Iris pigment epithelial cell (primary cell): ENCODE data around the gene C19orf12.
A peak's percentile ranks its signal among the peaks of the same experiment; 100 is the strongest.
"Not testable (repeated sequence)": the region's sequence is repeated elsewhere in the genome, so short reads cannot be mapped to it uniquely, and the experiment has no call there.

Experiments used
- DNase-seq: peaks from one replicate; pipeline ENCODE4 v3.0.0-alpha.2; 2011; ENCODE audit warnings: low read depth

C19orf12 gene

DNA sequence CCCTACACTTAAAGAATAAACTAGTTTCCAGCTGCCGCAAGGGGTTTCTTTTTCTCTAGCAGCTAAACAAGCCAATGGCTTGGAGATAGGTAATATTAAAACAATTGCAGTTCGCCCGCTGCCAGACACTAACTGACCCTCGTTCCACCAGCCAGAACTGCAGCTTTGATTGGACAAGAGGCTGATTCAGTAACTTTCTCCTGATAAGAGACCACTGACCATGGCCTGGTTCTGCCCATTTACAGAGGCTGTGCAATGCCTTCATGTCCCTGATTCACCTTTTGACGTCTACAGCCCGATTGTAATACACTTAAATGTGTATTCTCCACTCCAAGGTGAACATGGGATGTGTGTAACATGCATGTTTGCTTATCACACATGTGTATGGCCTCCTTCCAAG, 12.8 kb upstream of the C19orf12 start:
- DNase-seq = no peak

DNA sequence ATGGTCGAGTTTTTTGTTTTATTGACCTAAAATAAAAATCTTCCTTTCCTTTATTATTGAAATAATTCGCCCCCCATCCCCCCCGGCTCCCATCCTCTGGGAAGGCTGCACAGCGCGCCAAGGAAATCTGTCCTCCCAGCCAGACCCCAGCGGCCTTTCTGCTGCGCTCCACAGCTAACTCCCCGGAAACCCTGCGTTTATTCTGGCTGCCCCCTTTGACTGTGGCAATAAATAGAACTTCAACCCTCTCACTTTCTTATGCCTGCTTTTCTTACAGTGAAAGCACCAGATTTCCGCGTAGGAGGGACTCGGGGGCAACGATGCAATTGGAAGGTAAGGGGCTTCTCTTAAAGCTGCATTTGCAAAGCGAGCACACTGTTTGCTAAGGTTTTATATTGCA, 9.7 kb upstream of the C19orf12 start:
- DNase-seq = no peak

DNA sequence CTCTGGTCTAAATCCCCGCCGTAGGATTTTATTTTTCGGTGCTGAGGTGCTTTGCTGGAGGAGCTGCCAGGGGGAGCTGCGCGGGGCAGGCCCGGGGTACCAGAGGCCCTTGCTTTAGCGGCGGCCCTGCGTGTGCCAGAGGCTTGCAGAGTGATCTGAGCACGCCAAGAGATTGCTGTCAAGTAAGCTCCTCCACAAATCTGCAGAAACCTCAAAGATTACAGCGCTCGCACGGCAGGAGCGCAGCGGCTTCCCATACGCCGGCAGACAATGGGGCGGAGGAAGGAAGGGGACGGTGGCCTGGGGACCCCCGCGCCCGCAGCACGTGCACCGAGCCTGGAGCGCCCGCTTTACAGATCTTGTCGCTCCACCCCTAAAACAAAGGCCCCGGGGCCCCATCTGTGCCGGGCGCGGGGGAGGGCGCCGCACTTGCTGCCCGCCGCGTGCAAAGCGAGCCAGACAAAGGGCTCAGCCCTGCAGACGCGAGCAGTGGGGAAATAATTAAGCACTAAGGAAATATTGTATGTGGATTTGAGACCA, 9.1 kb upstream of the C19orf12 start:
- peak; percentile 40 for DNase-seq

DNA sequence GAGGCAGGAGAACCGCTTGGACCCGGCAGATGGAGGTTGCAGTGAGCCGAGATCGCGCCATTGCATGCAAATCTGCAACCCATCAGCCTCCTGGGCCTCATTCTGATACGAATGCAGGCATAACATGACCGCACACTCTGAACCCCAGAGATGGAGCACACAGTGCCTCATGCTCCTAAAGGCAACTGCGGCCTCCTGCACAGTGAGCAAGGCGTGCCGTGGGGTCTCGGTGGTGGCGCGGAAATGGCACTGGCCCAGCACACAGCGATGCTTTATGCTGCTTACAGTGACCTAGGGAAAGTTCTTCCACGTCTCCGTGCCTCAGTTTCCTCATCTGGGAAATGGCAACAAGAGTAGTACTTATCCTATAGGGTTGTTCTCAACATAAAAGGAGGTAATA, 2.0 kb upstream of the C19orf12 start:
- DNase-seq = no peak

DNA sequence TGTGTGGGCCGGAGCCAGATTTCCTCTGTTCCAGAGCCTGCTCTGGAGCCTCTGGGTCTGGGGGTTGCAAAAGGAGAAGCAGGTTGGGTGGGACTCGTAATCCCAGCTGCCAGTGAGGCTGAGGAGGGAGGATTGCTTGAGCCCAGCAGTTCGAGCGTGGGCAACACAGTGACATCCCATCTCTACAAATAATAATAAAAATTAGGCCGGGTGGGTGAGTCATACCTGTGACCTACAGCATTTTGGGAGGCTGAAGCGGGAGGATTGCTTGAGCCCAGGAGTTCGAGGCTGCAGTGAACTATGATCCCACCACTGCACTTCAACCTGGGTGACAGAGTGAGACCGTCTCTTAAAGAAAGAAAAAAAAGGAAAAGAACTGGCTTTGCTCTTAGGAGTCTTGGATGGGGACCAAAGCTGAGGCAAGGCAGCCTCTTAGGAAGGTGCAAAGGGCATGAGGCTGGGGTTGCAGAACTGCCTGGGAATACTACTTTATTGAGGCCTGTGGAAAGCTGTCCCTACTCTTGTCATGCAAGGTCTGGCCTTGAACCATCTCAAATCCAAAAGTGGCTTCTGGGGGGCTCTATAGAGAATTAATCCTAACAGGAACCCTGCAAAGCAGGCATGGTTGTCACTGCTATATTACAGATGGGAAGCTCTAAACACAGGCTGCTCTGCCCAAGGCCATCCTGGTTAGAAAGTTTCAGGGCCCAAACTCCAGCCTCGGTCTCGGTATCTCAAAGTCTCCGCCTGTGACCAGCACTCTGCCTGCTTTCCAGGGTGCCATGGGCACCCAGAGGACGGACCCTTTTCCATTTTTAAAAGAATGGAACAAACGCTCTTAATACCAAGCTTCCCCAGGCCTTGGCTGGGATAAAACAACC, 880 bp upstream of the C19orf12 start:
- DNase-seq = no peak

DNA sequence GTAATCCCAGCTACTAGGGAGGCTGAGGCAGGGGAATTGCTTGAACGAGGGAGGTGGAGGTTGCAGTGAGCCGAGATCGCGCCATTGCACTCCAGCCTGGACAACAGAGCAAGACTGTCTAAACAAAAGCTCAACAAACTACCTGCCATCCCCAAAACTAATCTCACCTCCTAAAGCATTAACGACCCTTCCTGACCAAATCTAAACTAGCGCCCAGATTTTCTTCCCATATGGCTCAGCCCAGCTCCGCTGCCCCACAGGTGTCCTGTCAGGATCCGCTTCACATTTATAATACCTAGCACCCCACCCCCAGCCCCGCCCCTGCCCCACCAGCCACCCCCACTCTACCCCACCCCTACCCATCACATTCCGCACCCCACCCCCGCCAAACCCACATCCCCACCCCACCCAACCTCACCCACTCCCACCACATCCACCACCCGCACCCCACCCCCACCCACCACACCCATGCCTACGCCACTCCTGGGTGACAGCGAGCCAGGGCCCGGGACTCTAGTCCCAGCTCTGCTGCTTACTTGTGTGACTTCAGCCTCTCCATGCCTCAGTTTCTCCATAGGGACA, 599 bp downstream of the C19orf12 start:
- DNase-seq = no peak

DNA sequence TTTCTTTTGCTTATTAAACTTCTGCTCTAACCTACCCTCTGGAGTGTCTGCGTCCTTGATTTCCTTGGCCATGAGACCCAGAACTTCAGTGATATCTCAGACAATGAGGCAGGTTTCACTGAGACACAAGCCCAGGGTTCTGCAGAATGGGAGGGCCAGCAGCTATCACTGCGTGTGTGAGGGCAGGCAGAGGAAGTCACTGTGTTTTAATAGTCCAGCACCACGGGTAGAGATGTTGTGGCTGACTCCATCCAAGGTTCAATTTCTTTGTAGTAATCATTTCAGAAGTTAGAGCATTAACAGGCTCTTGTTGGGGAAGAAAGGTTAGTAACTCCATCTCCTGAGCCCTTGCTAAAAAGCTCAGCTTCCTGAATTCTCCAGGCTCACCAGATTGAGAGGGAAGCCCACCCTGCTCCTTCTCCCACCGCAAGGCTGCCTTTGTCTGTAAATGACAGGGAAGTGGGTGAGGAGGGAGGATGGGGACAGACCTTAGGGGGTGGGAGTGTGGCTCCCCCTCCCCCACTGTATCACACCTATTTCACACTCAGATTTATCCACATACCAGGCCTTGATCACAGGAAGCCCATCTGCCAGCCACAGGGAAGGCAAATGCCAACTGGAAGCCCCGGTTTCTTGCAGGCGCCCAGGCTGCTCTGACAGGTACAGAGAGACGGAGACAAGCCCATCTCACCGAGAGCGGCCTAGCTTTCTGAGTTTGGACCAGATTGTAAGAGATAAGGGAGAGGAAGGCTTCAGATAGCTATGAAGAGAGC, 2.1 kb downstream of the C19orf12 start:
- DNase-seq = no peak

DNA sequence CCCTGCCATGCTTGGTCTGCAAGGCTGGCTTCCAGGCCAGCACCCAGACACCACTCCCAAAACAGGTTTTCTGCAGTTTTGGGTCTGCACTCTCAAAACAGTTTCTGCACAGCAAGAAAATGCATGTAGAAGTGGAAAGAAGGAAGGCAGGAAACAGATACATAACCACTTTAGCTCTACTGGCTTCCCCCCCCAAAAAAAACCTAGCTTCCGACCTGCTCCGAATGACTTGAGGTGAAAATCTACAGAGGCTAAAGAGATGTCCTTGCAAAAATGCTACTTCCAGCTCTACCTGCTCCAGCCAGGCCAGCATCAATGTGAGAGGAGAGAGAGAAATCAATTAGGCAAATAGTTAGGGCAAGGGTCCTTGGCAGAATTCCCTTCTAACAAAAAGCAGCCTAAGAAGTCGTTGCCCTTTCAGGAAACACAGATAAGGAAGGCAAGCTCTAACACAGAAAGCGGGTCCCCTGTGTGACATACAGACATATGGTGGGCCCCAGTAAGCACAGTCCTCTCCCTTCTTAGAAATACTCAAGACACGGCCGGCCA, 3.4 kb downstream of the C19orf12 start:
- no peak for DNase-seq

DNA sequence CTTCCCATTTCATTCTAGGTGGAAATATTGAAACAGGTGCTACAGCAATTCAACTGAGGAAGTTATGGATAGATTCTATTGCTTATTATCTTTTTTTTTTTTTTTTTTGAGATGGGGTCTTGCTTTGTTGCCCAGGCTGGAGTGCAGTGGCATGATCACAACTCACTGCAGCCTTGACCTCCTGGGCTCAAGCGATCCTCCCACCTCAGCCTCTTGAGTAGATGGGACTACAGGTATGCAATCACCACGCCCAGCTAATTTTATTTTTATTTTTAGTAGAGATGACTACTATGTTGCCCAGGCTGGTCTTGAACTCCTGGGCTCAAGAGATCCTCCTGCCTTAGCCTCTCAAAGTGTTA, 5.6 kb downstream of the C19orf12 start:
- DNase-seq = not testable (repeated sequence)

DNA sequence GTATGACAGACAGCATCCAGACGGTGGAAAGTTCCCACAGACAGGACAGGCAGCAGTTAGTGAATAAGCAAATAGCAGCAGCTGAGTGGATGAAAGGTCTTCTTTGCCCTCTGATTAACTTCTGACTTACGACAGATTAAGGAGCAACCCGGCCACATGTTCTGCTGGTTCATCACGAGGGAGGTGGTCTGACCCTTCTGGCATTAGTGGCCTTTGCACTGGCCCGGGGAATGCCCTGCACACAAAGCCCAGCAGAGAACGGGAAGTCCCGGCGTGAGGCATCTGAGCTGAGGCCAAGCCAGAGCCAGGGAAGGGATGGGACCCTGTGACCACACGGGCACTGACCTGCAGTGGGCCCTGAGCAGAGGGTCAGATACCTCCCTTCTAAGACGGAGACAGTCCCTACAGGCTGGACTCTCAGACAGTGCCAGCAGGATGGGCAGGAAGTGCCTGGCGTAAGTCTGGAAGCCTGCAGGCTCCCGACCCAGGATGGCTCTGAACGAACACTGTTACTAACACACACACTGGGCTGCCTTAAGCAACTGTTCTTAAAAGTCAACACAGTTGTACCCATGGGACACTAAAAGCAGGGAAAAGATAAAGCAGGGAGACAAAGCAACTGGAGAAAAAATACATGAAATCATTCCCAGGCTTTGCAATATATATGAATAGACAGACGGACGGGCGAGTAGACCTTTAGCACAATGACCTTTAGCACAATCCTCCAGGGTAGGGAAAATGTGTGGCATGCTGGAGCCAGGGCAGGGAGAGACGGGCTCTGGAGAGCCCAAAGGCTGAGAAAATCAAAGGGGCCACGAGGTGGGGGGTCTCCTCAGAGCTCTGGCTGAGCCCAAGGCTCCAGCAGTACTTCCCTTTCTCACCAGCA, 6.3 kb downstream of the C19orf12 start:
- DNase-seq = no peak

DNA sequence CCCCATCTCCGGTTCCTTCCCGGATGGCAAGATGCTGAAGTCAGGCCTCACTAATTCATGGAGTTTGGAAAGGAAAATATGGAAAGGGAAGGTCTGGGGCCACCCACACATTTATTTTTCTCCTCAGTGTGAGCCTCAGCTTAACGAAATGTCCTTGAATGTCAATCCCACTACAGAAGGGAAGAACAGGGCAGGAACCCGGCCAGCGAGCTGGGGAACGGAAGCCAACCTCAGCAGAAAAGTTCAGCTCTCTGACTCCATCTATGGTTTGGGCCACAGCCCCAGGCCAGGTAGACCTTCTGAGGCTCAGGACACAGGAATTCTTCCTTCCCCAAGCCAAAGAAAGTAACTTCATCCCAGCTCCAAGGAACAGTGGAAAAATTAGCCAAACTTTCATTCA, 8.4 kb downstream of the C19orf12 start:
- no peak for DNase-seq

DNA sequence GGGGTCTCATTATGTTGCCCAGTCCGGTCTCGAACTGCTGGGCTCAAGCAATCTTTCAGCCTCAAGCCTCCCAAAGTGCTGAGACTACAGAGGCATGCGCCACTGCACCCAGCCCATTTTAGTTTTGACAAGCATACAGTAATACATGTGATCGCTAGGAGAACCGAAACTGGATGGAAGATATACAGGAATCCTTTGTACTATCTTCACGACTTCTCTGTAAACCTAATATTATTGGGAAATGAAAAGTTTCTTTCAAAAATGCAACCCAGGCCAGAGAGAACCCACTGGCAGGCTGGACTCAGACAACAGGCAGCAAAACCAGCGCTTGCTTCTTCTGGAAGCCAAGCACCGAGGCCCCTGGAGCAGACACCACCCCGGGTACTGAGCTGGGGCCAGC, 9.4 kb downstream of the C19orf12 start:
- DNase-seq = no peak

DNA sequence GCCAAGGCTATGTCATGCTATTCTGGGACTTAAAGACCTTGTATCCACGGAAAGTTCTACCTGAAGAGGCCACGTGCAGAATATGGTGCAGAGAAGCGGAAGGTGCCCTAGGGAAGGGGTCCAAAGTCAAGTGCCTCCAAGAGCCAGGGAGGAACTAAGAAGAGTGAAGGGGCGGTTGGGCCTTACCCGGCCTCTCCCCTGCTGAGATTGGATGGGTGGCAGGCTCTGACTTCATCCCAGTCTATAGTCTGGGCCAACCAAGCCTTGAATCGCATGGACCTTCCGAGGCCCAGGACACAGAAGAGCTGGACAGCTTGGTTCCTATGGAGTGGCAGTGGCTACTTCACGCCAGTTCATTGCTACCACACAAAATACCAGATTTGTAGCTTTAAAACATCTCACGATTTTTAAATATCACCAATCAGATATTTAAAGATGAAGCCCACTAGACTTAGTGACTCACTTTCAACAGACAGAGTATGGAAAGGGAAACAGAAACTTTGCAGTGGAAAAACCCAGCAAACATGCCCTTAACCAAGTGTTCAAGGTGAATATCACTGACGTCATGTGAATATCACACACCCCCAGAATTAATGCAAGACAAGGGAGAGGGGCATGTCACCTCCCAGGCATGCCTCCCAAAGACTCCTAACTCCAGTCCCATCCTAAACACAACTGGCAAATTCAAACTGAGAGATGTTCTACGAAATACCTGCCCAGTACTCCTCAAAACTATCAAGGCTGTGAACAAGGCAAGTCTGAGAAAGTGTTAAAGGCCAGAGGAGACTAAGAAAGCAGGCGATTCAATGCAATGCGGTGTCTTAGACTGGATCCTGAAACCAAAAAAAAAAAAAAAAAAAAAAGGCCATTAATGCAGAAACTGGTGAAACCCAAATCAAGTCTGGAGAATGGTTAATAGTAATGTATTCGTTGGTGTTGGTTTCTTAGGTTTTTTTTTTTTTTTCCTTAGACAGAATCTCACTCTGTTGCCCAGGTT, 10.2 kb downstream of the C19orf12 start:
- no peak for DNase-seq

DNA sequence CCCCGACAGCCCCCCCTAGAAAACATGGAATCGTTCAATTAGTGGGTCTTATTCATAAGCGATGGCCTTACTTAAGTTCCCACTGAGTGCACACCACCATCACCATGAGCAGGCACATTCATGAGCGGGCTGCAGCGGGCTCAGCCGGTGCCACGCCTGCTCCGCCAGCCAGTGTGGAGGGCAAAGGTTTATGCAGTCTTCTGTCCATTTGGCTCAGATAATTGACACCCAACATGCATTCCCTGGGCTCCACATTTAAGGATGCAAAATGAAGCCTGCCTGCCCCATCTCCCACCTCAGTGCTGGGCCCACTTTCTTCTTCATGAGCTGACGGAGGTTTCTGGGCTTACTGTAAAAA, 12.1 kb downstream of the C19orf12 start:
- DNase-seq = no peak

DNA sequence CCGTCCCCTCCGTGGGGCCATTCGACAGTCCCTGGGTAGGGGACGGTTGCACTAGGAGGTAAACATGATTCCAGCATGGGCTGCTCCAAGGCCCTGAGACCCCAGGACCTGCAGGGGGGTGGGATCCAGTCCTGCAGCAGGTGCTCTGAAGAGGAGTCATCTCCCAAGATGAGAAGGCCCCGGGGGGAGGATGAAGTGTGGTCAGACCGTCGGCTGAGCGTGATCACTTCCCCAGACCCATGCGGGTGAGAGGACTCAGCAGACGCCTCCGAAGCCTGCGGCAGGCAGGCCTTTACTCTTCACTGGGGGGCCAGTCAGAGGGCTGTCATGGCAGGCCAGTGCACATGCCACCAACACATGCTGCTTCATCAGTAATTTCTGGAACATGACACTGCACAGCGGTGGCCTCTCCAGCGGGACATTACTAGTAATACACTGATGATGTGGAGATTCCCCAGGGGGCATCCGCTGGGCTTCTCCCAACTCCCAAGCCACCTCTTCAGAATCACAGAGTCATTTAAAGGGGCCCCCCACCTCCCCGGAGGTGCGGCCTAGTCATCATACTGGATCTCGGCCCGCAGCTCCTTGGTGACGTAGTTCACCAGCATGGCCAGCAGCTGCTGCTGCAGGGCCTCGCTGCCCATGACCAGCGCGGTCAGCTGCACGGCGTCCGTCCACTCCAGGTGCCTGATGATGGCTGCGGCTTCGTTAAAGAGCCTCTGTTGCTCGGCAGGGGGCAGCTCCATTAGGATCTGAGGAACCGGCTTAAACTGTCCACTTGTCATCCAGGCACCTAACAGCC, 12.7 kb downstream of the C19orf12 start:
- no peak for DNase-seq

DNA sequence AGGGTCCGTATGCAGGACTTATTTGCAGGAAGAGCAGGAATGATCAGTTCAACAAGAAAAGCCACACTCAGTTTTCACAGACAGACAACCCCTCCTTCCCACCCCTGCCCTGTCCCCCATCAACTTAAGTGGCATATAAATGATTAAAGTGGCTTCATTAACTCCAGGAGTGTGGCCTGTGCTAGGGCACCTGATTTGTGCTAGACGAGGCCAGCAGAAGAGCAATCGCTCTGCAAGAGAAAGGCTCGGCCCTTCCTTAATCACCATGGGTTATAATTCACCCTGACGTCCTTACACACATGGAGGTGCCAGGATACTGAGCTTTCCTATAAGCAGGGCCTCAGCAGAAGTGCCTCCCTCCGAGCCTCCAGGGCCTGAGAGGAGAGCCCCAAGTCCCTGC, 14.6 kb downstream of the C19orf12 start:
- no peak for DNase-seq

DNA sequence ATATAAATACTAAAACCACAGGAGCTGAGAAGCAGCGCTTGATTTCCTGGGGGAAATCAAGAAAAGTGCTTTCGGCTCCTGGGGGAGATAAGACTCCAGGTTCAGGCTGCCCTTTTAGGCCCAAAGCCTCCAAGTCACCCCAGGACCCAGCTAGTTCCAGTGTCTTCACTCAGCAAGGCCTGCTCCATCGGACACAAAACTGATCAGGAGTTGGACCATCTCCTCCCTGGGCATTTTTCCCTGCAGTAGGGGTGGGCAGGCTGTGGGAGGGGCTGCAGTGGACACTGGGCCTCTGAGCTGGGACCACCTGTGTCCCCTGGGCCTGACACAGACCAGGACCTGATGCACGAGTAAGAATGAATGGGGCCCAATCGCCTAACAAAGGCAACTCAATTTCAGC, 15.2 kb downstream of the C19orf12 start:
- DNase-seq = no peak

DNA sequence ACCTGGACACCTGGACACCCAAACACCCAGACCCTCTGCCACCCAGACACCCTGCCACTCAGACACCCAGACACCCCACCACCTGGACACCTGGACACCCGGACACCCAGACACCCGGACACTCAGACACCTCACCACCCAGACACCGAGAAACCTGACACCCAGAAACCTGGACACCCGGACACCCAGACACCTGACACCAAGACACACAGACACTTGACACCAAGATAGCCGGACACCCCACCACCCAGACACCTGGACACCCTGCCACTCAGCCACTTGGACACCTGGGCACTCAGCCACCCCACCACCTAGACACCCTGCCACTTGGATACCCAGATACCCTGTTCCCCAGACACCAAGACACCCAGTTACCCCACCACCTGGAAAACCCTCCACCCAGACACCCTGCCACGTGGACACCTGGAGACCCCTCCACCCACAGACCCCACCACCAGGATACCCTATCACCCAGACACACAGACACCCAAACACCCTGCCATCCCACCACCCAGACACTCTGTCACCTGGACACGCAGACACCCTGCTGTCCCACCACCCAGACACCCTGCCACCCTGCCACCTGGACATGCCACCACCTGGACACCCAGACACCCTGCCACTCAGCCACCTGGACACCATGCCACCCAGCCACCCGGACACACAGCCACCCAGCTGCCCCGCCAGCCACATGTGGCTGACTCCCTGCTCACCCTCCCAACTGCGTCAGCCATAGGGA, 17.4 kb downstream of the C19orf12 start:
- no peak for DNase-seq

DNA sequence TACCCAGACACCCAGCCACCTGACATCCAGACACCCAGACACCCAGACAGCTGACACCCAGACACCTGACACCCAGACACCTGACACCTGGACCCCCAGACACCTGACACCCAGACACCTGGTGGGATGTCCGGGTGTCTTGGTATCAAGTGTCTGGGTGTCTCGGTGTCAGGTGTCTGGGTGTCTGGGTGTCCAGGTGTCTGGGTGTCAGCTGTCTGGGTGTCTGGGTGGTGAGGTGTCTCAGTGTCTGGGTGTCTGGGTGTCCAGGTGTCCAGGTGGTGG, 18.6 kb downstream of the C19orf12 start:
- no peak for DNase-seq
